ENCODE results near the gene SLC17A2. TPM values are rescaled to one million over a fixed set of nuclear protein-coding genes. Genes with fewer than 3 reads are reported as not detected.

SLC17A2 gene
- total RNA-seq, 1 donor: not detected

DNA sequence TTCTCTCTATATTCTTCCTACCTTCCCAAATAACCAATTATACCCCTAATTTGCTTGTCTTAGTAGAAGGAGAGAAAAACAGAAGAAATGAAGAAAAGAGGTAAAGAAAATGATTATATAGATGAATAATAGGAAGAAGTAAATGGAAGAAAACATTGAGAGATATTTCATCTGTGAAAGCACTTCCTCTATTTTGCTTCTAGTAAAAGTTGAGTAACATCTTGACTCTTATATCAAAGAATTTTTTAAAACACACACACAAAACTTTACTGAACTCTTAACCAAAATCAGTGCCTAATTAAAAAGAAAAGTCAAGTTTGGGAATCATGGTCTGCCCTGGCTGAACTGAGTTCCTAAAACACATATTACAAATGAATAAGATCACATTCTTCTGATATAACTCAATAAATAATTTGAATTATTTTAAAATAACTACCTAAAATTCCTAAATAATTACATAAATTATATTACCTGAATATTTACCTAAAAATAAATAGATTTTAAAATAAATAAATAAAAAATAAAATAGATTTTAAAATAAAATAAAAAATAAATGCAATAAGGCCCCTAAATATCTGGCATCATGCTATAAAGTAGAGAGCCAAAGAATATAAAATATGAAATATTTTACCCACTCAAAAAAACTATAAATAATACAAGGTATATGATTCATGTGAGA, 8.8 kb downstream of the SLC17A2 start:
- H3K27me3 ChIP-seq (ENCODE audit: insufficient read depth, low read length): no peaks in the 10 kb centered on the region
- no peaks in the 10 kb centered on the region for H3K9me3 ChIP-seq (ENCODE audit: low read depth, low read length)
- H3K79me2 ChIP-seq (ENCODE audit: insufficient read depth, low read length): no peaks in the 10 kb centered on the region
- DNase-seq (ENCODE audit: insufficient read length, low spot score, missing footprints): no peak
- no peaks in the 10 kb centered on the region for H4K20me1 ChIP-seq (ENCODE audit: insufficient read depth, low read length)
- H2AFZ ChIP-seq (ENCODE audit: low read length): no peak overlapping the region
- H3K4me3 ChIP-seq (ENCODE audit: insufficient read depth, low read length): no peak overlapping the region
- H3K36me3 ChIP-seq (ENCODE audit: insufficient read depth, low read length): no peaks in the 10 kb centered on the region
- TF ChIP-seq, protein P1, sequence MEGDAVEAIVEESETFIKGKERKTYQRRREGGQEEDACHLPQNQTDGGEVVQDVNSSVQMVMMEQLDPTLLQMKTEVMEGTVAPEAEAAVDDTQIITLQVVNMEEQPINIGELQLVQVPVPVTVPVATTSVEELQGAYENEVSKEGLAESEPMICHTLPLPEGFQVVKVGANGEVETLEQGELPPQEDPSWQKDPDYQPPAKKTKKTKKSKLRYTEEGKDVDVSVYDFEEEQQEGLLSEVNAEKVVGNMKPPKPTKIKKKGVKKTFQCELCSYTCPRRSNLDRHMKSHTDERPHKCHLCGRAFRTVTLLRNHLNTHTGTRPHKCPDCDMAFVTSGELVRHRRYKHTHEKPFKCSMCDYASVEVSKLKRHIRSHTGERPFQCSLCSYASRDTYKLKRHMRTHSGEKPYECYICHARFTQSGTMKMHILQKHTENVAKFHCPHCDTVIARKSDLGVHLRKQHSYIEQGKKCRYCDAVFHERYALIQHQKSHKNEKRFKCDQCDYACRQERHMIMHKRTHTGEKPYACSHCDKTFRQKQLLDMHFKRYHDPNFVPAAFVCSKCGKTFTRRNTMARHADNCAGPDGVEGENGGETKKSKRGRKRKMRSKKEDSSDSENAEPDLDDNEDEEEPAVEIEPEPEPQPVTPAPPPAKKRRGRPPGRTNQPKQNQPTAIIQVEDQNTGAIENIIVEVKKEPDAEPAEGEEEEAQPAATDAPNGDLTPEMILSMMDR (IDR thresholded peaks at IDR 0.05; ENCODE audit: extremely low read depth, low read depth, low read length): no peak
- H3K27ac ChIP-seq (ENCODE audit: low read depth, low read length): no peak overlapping the region
- no peak overlapping the region for H3K4me2 ChIP-seq (ENCODE audit: insufficient read depth, low read length)
- H3K4me1 ChIP-seq (ENCODE audit: insufficient read depth, low read length): no peaks in the 10 kb centered on the region

DNA sequence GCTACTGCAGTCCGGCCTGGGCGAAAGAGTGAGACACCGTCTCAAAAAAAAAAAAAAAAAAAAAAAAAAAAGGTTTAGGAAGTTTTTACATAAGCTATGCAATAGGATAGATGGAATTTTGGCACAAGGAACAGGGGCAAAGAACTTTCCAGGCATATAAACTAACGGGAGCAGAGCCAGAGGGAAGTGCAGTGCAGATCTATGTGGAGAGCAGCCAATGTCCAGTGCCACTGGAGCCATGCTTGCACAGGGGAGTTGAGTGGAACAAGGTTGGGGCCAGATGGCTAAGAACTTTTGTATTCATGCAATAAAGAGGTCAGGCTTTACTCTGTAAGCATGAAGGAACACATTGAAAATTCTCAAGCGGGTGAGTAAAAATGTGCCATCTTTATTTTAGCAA, 10.8 kb downstream of the SLC17A2 start:
- Histone ChIP-seq H3K27me3 (ENCODE audit: insufficient read depth, low read length) (no peaks in the 10 kb centered on the region), H3K36me3 (ENCODE audit: insufficient read depth, low read length) (no peaks in the 10 kb centered on the region), H3K4me3 (ENCODE audit: insufficient read depth, low read length) (no peak overlapping the region), H3K9me3 (ENCODE audit: low read depth, low read length) (no peaks in the 10 kb centered on the region), H3K79me2 (ENCODE audit: insufficient read depth, low read length) (no peaks in the 10 kb centered on the region), H3K4me2 (ENCODE audit: insufficient read depth, low read length) (no peak overlapping the region), H3K27ac (ENCODE audit: low read depth, low read length) (no peak overlapping the region), H4K20me1 (ENCODE audit: insufficient read depth, low read length) (no peaks in the 10 kb centered on the region), H2AFZ (ENCODE audit: low read length) (no peak overlapping the region), H3K4me1 (ENCODE audit: insufficient read depth, low read length) (no peaks in the 10 kb centered on the region)
- TF ChIP-seq, protein P1 (IDR thresholded peaks at IDR 0.05; ENCODE audit: extremely low read depth, low read depth, low read length): no peak
- DNase-seq (ENCODE audit: insufficient read length, low spot score, missing footprints): no peak

DNA sequence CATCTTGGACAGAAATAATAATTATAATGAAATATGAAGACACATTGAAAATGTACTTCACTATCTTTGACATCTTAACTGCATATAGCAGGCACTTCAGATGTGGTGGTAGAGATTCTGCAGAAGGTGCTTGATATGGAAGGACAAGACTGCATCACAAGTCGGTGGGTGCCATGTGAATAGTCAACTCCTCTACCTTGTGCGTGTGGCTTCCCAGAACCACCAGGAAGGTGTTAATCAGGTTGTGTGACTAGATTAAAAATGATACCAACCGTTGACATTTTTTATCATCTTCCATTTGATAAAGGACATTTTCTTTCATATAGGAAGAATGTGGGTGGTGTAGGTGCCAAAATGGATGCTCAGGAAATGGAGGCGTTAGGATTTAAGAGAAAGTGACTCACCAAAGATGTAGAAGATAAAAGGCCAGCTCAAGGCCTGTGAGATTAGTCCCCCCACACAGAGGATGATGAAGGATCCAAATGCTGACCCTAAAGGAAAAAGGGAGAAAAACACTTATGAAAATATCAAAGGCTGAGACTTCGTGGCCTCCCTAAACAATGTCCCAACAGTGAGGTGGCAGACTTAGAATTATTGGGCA, 12.3 kb downstream of the SLC17A2 start:
- Histone ChIP-seq H3K4me2 (ENCODE audit: insufficient read depth, low read length) (no peak overlapping the region), H3K27me3 (ENCODE audit: insufficient read depth, low read length) (no peaks in the 10 kb centered on the region), H3K36me3 (ENCODE audit: insufficient read depth, low read length) (no peaks in the 10 kb centered on the region), H4K20me1 (ENCODE audit: insufficient read depth, low read length) (no peaks in the 10 kb centered on the region), H3K4me1 (ENCODE audit: insufficient read depth, low read length) (no peaks in the 10 kb centered on the region), H3K79me2 (ENCODE audit: insufficient read depth, low read length) (no peaks in the 10 kb centered on the region), H3K4me3 (ENCODE audit: insufficient read depth, low read length) (no peak overlapping the region), H2AFZ (ENCODE audit: low read length) (no peak overlapping the region), H3K27ac (ENCODE audit: low read depth, low read length) (no peak overlapping the region), H3K9me3 (ENCODE audit: low read depth, low read length) (no peaks in the 10 kb centered on the region)
- DNase-seq (ENCODE audit: insufficient read length, low spot score, missing footprints): no peak
- TF ChIP-seq, protein P1 (IDR thresholded peaks at IDR 0.05; ENCODE audit: extremely low read depth, low read depth, low read length): no peak

DNA sequence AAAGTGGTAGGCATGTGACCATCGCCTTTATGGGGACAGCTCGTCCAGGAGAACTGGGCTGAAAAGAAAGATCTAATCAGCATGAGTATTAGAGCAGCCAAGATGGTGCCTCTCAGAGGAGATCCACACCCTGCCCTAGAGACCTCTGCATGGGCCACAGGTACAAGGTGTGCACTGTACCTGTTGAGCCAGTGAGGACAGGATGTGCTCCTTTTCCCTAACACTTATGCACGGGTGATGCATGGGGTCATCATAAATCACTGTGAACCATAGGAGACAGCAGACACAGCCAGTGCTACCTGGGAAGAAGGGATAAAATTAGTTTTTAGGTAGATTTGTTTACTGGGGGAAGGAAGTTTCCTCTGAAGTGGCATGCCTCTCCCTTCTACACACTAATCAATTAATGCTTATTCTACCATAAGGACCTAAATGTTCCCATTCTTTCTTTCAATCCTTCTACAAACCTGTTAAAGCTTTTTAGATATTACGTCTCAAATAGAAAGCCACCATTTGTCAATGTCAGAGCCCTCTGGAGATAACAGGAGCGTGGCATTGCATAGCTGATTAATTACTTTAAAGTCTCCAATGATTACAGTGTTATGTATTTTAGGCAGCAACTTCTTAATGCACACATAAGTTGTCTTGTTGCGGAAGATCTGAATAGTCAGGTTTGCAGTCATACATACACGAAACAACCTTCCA, 13.6 kb downstream of the SLC17A2 start:
- H3K79me2 ChIP-seq (ENCODE audit: insufficient read depth, low read length): no peaks in the 10 kb centered on the region
- no peaks in the 10 kb centered on the region for H3K4me1 ChIP-seq (ENCODE audit: insufficient read depth, low read length)
- no peaks in the 10 kb centered on the region for H3K27me3 ChIP-seq (ENCODE audit: insufficient read depth, low read length)
- no peak overlapping the region for H3K4me3 ChIP-seq (ENCODE audit: insufficient read depth, low read length)
- no peaks in the 10 kb centered on the region for H3K9me3 ChIP-seq (ENCODE audit: low read depth, low read length)
- no peak overlapping the region for H3K27ac ChIP-seq (ENCODE audit: low read depth, low read length)
- no peaks in the 10 kb centered on the region for H3K36me3 ChIP-seq (ENCODE audit: insufficient read depth, low read length)
- DNase-seq (ENCODE audit: insufficient read length, low spot score, missing footprints): peak; percentile 58
- H2AFZ ChIP-seq (ENCODE audit: low read length): no peak overlapping the region
- H3K4me2 ChIP-seq (ENCODE audit: insufficient read depth, low read length): no peak overlapping the region
- H4K20me1 ChIP-seq (ENCODE audit: insufficient read depth, low read length): no peaks in the 10 kb centered on the region
- TF ChIP-seq, protein P1 (IDR thresholded peaks at IDR 0.05; ENCODE audit: extremely low read depth, low read depth, low read length): no peak
